ENCODE results near the gene PBX3.

PBX3 gene

GRCh38 chr9:125992557-125992956 lies 245.4 kb downstream of the PBX3 start:
- Histone ChIP-seq H3K36me3 (ENCODE audit: low read length) (no peaks in the 10 kb centered on the region), H4K20me1 (ENCODE audit: low read depth, low read length) (no peaks in the 10 kb centered on the region), H3F3A (ENCODE audit: insufficient read depth) (no peaks in the 10 kb centered on the region), H3K9me3 (ENCODE audit: insufficient read depth, low read length) (no peaks in the 10 kb centered on the region), H3K4me2 (ENCODE audit: low read depth, low read length, poor library complexity, severe bottlenecking) (no peak overlapping the region), H2AFZ (ENCODE audit: low read depth, low read length, severe bottlenecking) (no peak overlapping the region), H3K79me2 (ENCODE audit: insufficient read depth, low read length) (no peaks in the 10 kb centered on the region), H3K4me3 (ENCODE audit: insufficient read depth, low read length, poor library complexity, severe bottlenecking) (no peak overlapping the region), H3K9ac (ENCODE audit: low read length) (no peak overlapping the region), H3K27ac (ENCODE audit: low read depth, low read length) (no peak overlapping the region), H3K27me3 (ENCODE audit: low read length) (no peaks in the 10 kb centered on the region), H3K9me2 (replicated peaks; ENCODE audit: insufficient read depth, low read length) (no peaks in the 10 kb centered on the region)
- TF ChIP-seq EZH2phosphoT487 (conservative IDR thresholded peaks at IDR 0.05; ENCODE audit: low read length) (no peak), CTCF (IDR thresholded peaks at IDR 0.05; ENCODE audit: insufficient read depth, low read length, poor library complexity, severe bottlenecking) (no peak)

GRCh38 chr9:125993466-125993865 lies 246.3 kb downstream of the PBX3 start:
- Histone ChIP-seq H3K27ac (ENCODE audit: low read depth, low read length) (no peak overlapping the region), H3K79me2 (ENCODE audit: insufficient read depth, low read length) (no peaks in the 10 kb centered on the region), H3K27me3 (ENCODE audit: low read length) (no peaks in the 10 kb centered on the region), H3K4me3 (ENCODE audit: insufficient read depth, low read length, poor library complexity, severe bottlenecking) (no peak overlapping the region), H3K36me3 (ENCODE audit: low read length) (no peaks in the 10 kb centered on the region), H3F3A (ENCODE audit: insufficient read depth) (no peaks in the 10 kb centered on the region), H2AFZ (ENCODE audit: low read depth, low read length, severe bottlenecking) (no peak overlapping the region), H3K9ac (ENCODE audit: low read length) (no peak overlapping the region), H3K9me3 (ENCODE audit: insufficient read depth, low read length) (no peaks in the 10 kb centered on the region), H3K4me2 (ENCODE audit: low read depth, low read length, poor library complexity, severe bottlenecking) (no peak overlapping the region), H3K9me2 (replicated peaks; ENCODE audit: insufficient read depth, low read length) (no peaks in the 10 kb centered on the region), H4K20me1 (ENCODE audit: low read depth, low read length) (no peaks in the 10 kb centered on the region)
- no peak for TF ChIP-seq EZH2phosphoT487 (conservative IDR thresholded peaks at IDR 0.05; ENCODE audit: low read length)
- no peak for TF ChIP-seq CTCF (IDR thresholded peaks at IDR 0.05; ENCODE audit: insufficient read depth, low read length, poor library complexity, severe bottlenecking)

- TF ChIP-seq EZH2phosphoT487 (conservative IDR thresholded peaks at IDR 0.05; ENCODE audit: low read length) (no peak), CTCF (IDR thresholded peaks at IDR 0.05; ENCODE audit: insufficient read depth, low read length, poor library complexity, severe bottlenecking) (no peak)
- no peaks in the 10 kb centered on the region for H3K9me3 ChIP-seq (ENCODE audit: insufficient read depth, low read length)
- H3K36me3 ChIP-seq (ENCODE audit: low read length) = no peaks in the 10 kb centered on the region
- no peak overlapping the region for H3K9ac ChIP-seq (ENCODE audit: low read length)
- no peaks in the 10 kb centered on the region for H3F3A ChIP-seq (ENCODE audit: insufficient read depth)
- H3K9me2 ChIP-seq (replicated peaks; ENCODE audit: insufficient read depth, low read length) = no peaks in the 10 kb centered on the region
- H3K79me2 ChIP-seq (ENCODE audit: insufficient read depth, low read length) = no peaks in the 10 kb centered on the region
- H2AFZ ChIP-seq (ENCODE audit: low read depth, low read length, severe bottlenecking) = no peak overlapping the region
- no peak overlapping the region for H3K4me2 ChIP-seq (ENCODE audit: low read depth, low read length, poor library complexity, severe bottlenecking)
- H3K27me3 ChIP-seq (ENCODE audit: low read length) = no peaks in the 10 kb centered on the region
- no peaks in the 10 kb centered on the region for H4K20me1 ChIP-seq (ENCODE audit: low read depth, low read length)
- H3K27ac ChIP-seq (ENCODE audit: low read depth, low read length) = no peak overlapping the region
- H3K4me3 ChIP-seq (ENCODE audit: insufficient read depth, low read length, poor library complexity, severe bottlenecking) = no peak overlapping the region
Observed at GRCh38 chr9:125994066-125994943, 247.1 kb downstream of the PBX3 start.
